ENCODE results near the gene ABAT.

The ABAT gene

DNA sequence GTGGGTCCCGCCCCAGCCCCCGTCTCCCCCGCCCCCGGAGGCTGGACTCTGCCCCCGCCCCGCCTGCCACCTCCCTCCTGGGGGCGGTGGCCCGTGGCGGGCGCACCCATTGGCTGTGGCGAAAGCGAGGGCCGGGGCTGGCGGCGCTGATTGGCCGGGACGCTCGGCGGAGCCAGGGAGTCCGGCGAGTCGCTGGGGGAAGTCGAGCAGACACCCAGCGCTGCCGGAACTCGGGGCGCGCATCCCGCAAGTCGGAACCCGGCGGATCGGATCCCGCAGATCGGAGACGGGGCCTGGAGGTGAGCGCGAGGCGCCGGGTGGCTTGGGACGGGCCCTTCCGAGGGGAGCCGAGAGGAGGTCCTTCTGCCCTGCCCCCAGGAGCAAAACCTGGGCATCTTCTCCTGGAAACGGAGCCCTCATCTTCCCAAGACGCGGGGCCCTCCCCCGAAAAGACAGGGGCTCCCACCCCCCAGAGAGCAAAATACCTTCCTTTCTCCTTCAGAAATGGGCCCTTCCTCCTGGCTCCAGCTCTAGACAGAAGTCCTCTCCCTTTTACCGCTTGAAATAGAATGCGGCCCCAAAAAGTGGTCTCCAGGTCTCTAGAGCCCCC, at the start of gene ABAT:
ABAT (plus strand) TSS at position 205 of the 610 bp plus-strand sequence. CDS start 61,123 bp downstream, outside the sequence.
- DNase-seq (ENCODE audit: extremely low read depth in 1 of 2, low read depth in 1 of 2): peak; percentile 77 to 80

DNA sequence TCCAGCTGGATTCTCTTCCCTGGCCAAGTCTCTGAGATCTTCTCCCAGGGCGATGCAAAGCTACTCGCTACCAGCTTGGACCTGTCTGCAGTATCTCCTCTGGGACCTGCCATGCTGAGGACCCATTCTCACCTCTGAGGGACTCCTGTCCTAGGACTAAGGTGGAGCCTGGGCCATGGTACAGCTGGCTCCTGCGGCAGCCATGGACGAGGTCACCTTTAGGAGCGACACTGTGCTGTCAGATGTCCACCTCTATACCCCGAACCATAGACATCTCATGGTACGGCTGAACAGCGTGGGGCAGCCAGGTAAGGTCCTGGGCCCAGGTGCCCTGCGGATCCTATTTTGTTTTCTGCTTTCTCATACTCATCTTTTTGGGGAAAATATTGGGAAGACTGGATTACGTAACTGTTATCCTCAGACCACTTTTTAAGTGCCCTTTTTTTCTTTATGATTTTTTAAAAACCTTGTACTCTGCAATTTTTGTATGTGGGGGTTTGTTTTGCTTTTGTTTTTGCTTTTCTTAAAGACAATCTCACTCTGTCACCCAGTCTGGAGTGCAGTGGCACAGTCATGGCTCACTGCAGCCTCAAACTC, 48.8 kb upstream of the ABAT start:
- no peak for DNase-seq (ENCODE audit: extremely low read depth in 1 of 2, low read depth in 1 of 2)

DNA sequence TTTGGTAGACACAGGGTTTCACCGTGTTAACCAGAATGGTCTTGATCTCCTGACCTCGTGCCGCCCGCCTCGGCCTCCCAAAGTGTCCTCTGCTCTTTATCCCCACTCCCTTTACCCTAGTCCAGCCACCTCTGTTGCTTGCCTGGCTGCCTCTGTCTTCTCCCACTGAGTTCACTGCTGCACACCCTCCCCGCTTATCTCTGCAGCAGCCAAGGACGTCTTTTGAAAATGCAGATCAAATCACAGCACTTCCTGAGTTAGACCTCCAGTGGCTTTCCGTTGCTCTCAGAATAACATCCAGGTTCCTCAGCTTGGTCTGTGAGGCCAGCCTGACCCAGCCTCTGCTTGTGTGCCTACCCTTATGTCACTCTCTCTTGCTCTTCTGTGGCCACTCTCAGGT, 47.5 kb upstream of the ABAT start:
- DNase-seq (ENCODE audit: extremely low read depth in 1 of 2, low read depth in 1 of 2): no peak

DNA sequence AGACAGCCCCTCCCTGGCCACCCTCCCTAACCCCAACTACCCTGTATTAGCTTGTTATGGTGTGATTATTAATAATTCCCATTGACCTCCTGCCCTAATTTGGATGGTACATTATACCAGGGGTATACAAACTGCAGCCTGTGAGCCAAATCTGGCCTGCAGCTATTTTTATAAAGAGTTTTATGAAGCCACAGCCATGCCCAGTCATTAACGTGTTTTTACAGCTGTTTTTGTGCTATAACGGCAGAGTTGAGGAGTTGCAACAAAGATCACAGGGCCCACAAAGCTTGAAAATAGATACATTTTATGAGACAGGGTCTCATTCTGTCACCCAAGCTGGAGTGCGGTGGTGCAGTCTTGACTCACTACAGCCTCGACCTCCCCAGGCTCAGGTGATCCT, 47.0 kb upstream of the ABAT start:
- no peak for DNase-seq (ENCODE audit: extremely low read depth in 1 of 2, low read depth in 1 of 2)

DNA sequence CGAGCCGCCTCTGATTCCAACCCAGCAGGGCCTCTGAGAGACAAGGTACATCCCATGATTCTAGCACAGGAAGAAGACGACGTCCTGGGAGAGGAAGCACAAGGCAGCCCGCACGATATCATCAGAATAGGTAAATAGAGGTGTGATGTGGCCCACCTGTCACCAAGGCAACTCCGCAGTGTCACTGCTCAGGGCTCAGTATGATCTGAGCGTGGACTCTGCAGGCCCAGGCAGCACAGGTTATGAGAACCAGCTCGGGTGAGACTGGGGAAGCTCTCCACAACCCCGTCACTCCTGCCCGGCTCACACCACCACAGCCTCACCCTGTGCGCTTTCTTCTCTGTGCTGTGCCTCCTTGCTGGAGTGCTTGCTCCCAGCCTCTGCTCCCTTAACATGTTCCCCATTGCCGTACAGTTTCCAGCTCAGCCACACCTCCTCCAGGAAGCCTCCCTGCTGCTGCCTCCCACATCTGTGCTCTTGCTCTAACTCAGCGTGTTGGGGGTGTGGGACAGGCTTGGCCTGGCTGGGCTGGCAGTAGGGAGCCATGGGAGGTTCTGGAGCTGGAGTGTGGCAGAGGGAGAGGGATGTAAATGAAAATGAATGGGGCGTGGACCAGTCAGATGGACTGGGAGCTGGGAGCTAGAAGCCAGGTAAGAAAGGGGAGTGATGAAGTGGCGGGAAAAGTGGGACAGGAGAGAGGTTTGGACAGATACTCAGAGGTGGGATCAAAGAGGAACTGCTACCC, 45.3 kb upstream of the ABAT start:
- DNase-seq (ENCODE audit: extremely low read depth in 1 of 2, low read depth in 1 of 2): no peak

DNA sequence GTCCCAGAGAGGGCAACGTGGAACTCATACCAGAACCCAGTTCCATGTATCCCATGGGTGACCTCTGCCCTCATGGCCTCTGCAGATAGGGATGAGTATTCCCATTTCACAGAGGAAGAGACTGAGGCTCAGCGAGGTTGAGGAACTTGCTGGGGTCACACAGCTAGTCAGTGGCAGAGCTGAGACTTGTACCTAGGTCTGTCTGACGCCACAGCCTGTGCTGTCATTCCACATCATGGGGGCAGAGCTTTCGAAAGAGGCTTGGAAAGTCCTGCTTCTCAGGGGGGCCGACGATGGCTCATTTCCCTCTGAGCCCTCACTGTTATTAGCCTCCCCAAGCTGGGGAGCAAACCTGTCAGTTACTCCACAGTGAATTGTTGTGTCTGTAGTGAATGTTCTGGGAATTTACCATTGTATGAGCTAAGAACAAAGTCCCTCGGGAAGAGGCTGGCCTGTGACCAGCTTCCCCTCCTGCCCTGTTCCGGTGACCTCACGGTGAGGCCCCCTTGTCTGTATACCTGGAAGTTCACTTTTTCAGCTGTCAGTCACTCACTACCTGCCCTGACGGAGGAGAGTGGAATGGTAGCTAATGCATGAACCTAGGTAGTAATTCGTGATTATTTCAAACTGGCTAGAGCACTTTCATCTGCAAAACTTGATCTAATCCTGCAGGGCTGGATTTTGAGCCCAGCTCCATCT, 44.0 kb upstream of the ABAT start:
- no peak for DNase-seq (ENCODE audit: extremely low read depth in 1 of 2, low read depth in 1 of 2)

DNA sequence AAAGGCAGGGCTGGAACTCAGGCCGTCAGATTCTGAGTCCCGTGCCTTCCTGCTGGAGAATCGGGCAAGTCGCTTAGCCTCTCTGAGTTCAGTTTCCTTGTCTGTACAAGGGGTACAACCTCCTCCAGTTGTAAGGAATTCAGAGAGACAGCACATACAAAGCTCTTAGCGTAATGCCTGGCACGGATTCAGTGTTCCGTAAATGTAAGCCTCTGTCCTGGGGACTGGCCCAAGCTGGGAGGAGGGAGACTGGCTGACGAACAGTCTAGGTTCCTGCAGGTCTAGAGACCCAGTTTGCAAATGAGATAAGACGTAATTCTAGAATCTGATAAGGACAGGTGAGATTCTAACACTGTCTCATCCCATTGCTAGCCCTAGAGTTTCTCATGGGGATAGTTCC, 43.0 kb upstream of the ABAT start:
- DNase-seq (ENCODE audit: extremely low read depth in 1 of 2, low read depth in 1 of 2): no peak

DNA sequence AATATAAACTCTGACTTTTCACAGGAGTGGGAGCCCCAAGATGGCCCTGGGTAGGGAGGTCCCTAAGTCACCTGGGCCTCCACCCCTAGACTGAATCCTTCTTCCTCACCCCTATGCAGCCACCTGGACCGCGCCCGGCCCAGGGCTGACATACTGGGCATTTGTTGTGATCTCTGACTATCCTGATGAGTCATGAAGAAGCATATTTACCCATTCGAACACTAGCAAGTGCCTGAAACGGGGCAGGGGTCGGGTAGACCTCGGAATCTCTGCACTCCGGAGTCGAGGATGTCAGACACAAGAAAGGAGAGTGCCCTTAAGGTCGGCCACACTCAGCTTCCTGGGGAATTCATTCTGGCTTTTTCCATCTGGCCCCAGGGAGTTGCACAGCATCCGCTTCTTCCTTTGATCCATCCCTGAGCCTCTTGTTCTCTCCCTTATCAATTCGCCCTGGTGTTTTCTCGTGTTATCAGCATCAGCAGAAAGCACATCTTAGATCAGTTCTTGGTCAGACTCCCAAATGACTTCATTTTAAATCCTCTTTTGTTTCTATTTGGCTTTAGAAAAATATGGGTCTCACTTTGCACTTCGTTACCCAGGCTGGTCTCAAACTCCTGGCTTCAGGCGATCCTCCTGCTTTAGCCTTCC, 42.5 kb upstream of the ABAT start:
- DNase-seq (ENCODE audit: extremely low read depth in 1 of 2, low read depth in 1 of 2): no peak

DNA sequence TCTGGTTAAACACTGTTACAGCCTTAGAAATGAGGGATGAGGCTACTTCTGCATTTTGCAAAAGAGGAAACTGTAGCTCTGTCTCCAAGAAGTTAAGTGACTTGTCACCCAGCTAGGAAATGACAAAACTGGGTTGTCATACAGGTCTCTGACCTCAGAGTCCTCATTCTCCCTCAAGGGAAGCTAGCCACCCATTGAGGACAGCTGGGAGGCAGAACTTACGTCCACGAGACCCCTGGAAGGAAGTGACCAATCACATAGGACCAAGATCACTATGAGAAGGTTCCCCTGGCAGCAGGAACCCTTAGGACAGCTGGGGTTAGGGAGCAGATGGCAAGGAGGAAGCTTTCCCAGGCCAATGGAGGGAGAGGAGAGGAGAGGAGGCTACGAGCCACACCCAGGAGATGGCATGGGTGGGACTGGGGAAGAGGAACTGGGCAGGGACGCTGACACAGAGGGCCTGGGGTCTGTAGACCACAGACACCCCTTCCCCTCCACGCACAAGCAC, 41.7 kb upstream of the ABAT start:
- DNase-seq (ENCODE audit: extremely low read depth in 1 of 2, low read depth in 1 of 2): no peak

DNA sequence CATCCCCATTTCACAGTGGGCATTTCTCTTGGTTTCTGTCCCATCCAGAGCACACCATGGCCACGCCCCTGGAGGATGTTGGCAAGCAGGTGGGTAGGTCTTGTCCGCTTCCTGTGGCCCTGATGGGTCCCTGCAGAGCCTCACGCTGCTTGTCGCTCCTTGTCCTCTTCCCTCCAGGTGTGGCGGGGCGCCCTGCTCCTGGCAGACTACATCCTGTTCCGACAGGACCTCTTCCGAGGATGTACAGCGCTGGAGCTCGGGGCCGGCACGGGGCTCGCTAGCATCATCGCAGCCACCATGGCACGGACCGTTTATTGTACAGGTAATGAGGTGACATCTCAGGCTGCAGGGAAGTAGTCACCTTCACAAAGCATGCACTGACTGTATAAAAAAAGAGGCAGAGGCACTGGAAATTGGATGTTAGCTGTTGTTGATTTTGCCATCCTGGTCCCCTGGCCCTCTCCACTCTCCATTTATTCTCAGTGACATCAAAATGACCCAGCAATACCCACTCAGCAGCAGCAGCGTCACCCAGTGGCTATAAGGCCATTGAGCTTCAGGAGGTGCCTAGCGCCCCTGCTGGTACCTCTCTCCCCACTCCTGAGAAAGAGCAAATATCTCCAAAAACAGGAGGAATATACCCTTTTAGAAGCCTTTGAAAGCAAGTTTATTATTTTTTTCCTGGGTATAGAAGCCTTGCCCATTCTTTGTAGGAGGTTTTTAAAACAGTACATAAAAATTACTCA, 39.3 kb upstream of the ABAT start:
- DNase-seq (ENCODE audit: extremely low read depth in 1 of 2, low read depth in 1 of 2): no peak

DNA sequence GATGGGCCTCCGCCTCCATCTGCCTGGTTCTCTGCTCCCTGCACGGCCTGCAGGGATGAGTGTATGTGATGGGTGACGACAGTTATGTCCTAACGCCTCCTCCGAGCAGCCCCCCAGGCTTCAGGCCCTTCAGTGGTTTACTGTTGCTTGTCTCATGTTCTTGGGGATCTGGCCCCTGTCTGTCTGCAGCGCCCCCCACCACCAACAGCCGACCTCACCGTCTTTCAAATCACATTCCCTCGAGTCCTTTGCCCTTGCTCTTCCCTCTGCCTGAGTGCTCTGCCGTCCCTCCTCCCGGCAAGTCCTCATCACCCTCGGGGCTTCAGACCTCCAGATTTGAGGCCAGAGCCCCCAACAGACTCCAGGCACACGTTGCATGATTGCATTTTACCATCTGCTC, 34.7 kb upstream of the ABAT start:
- no peak for DNase-seq (ENCODE audit: extremely low read depth in 1 of 2, low read depth in 1 of 2)

DNA sequence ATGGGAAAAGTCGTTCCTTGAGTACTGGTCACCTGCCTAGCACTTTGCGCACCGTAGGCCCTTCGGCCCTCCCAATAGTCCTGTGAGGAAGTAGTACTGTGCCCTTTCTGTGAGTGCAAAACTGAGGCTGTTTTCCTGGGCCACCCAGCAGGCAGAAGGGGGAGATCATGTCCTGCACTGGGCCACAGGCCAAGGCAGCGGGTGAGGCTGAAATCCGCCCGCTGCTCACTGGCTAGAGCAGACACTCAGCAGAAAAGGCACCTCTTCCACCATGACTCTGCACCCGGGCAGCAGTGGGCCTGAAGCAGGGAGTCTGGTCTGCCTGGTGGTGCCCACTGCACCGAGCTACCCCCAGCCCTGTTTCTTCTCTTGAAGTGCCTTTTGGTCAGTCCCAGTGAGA, 32.7 kb upstream of the ABAT start:
- no peak for DNase-seq (ENCODE audit: extremely low read depth in 1 of 2, low read depth in 1 of 2)

DNA sequence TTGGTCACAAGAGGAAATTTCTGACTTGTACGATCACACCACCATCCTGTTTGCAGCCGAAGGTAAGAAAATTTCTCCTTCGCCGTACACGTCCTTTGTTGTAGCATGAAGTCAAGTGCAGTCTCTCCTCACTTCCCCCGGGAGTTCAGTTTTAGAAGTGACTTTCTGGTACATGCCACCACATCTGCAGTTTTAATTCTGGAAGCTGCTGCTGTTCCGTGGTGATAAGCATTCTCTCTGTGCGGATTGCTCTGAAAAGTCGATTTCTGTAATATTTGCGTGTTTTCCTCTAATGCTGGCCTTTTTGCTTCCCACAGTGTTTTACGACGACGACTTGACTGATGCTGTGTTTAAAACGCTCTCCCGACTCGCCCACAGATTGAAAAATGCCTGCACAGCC, 32.3 kb upstream of the ABAT start:
- DNase-seq (ENCODE audit: extremely low read depth in 1 of 2, low read depth in 1 of 2): no peak

DNA sequence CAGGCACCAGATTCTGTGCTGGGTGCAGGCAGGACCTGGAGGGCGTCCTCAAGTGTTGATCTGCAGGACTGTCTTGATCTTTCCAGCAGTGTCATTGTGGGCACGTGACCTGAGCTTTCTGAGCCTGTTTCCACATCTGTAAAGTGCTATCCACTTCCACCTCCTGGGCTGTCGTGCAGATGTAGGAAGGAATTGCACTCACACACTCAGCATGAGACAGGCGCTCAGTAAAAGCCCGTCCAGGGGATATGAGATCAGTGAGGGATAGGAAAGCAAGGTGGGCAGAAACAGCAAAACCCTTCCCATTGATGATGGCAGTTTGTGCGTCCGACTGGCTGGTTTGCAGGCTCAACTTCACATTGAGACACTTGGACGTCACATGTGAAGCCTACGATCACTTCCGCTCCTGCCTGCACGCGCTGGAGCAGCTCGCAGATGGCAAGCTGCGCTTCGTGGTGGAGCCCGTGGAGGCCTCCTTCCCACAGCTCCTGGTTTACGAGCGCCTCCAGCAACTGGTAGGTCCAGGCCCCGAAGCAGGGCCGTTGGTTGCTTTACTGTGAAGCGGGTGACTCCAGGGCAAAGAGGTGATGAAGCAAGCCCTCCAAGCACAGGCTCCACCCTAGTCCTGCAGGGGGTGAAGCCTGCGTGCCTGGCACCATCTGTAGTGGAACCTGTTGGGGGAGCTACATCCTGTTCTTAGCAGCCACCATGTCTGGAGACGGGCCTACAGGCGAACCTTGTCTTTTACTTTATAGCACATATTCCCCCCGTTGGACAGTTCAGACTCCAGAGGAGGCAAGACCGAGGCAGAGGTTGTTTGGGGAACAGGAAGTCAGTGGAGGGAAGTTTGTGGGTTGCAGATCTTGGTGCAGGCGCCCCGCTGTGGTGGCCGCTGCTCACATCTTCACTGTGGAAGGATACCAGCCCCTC, 29.9 kb upstream of the ABAT start:
- no peak for DNase-seq (ENCODE audit: extremely low read depth in 1 of 2, low read depth in 1 of 2)

DNA sequence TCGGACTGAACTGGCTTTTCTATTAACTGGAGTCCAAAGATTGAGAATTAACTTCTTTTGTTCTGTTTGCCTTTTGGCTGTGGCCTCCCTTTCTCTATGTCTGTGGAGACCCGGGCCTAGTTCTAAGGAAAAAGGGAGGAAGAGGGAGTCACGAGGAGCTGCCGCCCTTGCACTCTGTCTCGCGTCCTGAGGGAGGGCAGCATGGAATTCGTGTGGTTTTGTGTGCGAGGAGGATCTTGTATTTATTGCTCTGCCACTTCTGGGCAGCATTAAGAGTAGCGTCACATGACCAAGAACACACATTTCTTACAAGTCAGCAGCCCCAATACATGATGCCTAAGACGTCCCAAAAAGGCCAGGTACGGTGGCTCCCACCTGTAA, 29.3 kb upstream of the ABAT start:
- no peak for DNase-seq (ENCODE audit: extremely low read depth in 1 of 2, low read depth in 1 of 2)

DNA sequence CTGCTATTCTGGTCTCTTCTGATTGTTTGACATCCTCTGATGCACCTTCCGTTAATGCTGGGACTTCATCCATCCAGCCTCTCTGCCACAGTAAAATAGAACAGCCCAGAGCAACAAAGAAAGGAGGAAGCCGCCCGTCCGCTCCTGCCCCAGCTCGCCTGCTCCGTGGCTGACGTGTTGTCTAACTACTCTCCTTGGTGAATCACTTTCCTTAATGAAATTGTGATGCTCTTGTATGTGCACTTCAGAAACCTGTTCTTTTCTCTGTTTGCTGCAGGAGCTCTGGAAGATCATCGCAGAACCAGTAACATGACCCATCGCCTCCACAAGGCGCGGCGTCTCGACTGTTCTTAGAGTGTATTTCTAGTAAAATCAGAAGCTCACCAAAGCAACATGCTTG, 28.6 kb upstream of the ABAT start:
- DNase-seq (ENCODE audit: extremely low read depth in 1 of 2, low read depth in 1 of 2): no peak

DNA sequence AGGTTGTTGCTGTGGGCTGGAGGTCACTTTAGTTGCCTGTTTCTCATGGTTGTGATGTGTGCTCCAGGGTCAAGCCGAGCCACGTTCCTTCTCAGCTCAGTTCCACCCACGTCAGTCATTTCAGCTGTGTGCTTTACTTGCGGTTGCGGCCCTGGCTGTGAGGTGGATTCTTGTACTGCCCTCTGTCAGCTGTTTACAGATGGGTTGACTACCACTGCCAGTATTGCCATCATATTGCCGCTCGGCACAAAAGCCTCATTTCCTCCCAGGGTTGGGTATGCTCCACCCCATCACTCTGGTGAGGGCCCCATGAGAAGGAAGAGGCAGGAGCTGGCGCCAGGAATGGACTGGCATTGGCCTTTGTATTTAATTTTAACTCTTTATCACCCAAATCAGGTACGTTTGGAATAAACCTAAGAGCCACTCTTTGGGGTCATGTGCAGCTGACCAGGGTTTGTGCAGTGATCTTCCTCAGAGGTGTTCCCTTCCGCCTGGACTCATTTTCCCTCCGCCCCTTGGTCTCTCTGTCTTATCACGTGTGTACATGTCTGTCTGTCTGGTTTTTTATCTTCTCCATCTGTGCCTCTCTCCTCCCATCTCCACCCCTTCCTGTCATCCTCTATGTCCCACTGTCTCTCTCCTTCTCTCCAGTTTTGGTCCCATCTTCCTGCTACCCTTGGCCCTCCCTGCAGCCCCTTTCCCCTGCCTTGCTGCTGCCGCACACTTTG, 27.9 kb upstream of the ABAT start:
- DNase-seq (ENCODE audit: extremely low read depth in 1 of 2, low read depth in 1 of 2): no peak

DNA sequence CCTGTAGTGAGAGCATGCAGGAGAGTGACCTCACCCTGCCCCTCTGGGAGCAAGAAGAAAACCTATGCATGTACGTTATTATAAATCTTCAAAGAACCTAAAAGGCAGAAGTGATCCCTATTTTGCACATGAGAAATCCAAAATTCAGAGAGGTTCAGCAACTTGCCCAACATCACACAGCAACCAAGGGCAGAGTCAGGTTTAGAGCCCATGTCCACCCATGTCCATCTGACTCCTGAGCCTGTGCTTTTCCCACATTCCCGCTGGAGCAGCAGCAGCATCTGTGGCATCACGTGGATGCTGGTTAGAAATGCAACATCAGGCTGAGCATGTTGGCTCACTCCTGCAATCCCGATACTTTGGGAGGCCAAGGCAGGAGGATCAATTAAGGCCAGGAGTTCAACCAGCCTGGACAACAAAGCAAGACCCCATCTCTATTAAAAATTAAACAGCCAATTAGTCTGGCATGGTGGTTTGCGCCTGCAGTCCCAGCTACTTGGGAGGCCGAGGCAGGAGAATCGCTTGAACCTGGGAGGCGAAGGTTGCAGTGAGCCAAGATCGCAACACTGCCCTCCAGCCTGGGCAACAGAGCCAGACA, 26.6 kb upstream of the ABAT start:
- DNase-seq (ENCODE audit: extremely low read depth in 1 of 2, low read depth in 1 of 2): no peak

Measured in stimulated activated CD8-positive, alpha-beta memory T cell treated with anti-CD3 and anti-CD28 coated beads, Interleukin-7, amount 100 ng/mL, for 48 hours (primary cell).